ENCODE results near the gene ZFAND2B. TPM values are rescaled to one million over a fixed set of nuclear protein-coding genes. Genes with fewer than 3 reads are reported as not detected.
"Not testable (repeated sequence)": the region's sequence is repeated elsewhere in the genome, so short reads cannot be mapped to it uniquely, and the experiment has no call there.

Gene ZFAND2B
- polyA plus RNA-seq, 1 experiment: 24.5 TPM

- CTCF ChIA-PET; H3K27ac ChIP-seq (ENCODE audit: low read depth, low read length); DNase-seq (ENCODE audit: low read depth, low spot score); H3K9me3 ChIP-seq (ENCODE audit: control insufficient read depth, insufficient read depth, low read length); H3K4me3 ChIP-seq (ENCODE audit: low read depth, low read length); H3K27me3 ChIP-seq (ENCODE audit: control insufficient read depth, insufficient read depth, low read length): not testable (repeated sequence)
- POLR2A ChIA-PET: interaction anchor here (0.6 kb wide), 1 partner anchor 430 kb away, joined by 3 read pairs; no protein-coding TSS in a partner anchor
Observed at GRCh38 chr2:219201331-219201730, 5.3 kb upstream of the ZFAND2B start.

- POLR2A ChIA-PET: interaction anchor here (0.7 kb wide), 1 partner anchor 178 kb away, joined by 3 read pairs; no protein-coding TSS in a partner anchor
- H3K9me3 ChIP-seq (ENCODE audit: control insufficient read depth, insufficient read depth, low read length): peaks cover 3% of the 10 kb centered on the region
- H3K27ac ChIP-seq (ENCODE audit: low read depth, low read length): no peak overlapping the region
- TF ChIP-seq CTCF (IDR thresholded peaks at IDR 0.05; ENCODE audit: low read depth, low read length): no peak
- CTCF ChIA-PET: no interaction called here
- DNase-seq (ENCODE audit: low read depth, low spot score): no peak
- H3K4me3 ChIP-seq (ENCODE audit: low read depth, low read length): no peak overlapping the region
- no peaks in the 10 kb centered on the region for H3K27me3 ChIP-seq (ENCODE audit: control insufficient read depth, insufficient read depth, low read length)
Observed at GRCh38 chr2:219204425-219205164, 2.0 kb upstream of the ZFAND2B start.

GRCh38 chr2:219205165-219205538 lies 1.4 kb upstream of the ZFAND2B start:
- no peak for DNase-seq (ENCODE audit: low read depth, low spot score)
- H3K9me3 ChIP-seq (ENCODE audit: control insufficient read depth, insufficient read depth, low read length): peaks cover 3% of the 10 kb centered on the region
- H3K4me3 ChIP-seq (ENCODE audit: low read depth, low read length): no peak overlapping the region
- CTCF ChIA-PET: interaction anchor here (1.4 kb wide), 1 partner anchor 90 kb away, joined by 3 read pairs; no protein-coding TSS in a partner anchor
- no peak for TF ChIP-seq CTCF (IDR thresholded peaks at IDR 0.05; ENCODE audit: low read depth, low read length)
- POLR2A ChIA-PET: interaction anchor here (0.7 kb wide), 1 partner anchor 179 kb away, joined by 3 read pairs; no protein-coding TSS in a partner anchor
- no peaks in the 10 kb centered on the region for H3K27me3 ChIP-seq (ENCODE audit: control insufficient read depth, insufficient read depth, low read length)
- H3K27ac ChIP-seq (ENCODE audit: low read depth, low read length): no peak overlapping the region

- no peak for DNase-seq (ENCODE audit: low read depth, low spot score)
- POLR2A ChIA-PET: interaction anchor here (1.0 to 3.6 kb wide), 7 partner anchors 12 to 43 kb away, joined by 3 to 37 read pairs (median 4); partner anchors contain the start of genes ABCB6, CNPPD1, GLB1L and STK16
- Histone ChIP-seq H3K27ac (ENCODE audit: low read depth, low read length) (peak overlapping the region; percentile 52), H3K4me3 (ENCODE audit: low read depth, low read length) (peak overlapping the region; percentile 80), H3K9me3 (ENCODE audit: control insufficient read depth, insufficient read depth, low read length) (peaks cover 3% of the 10 kb centered on the region), H3K27me3 (ENCODE audit: control insufficient read depth, insufficient read depth, low read length) (no peaks in the 10 kb centered on the region)
- CTCF ChIA-PET: interaction anchor here (0.6 to 1.9 kb wide), 7 partner anchors 30 to 307 kb away, joined by 3 to 5 read pairs (median 3); partner anchors contain the start of gene CNPPD1
- TF ChIP-seq CTCF (IDR thresholded peaks at IDR 0.05; ENCODE audit: low read depth, low read length): no peak
Observed at GRCh38 chr2:219205981-219206327, 628 bp upstream of the ZFAND2B start.

- H3K9me3 ChIP-seq (ENCODE audit: control insufficient read depth, insufficient read depth, low read length): no peaks in the 10 kb centered on the region; the same call in none of the 2 replicates
- no peak for TF ChIP-seq CTCF (IDR thresholded peaks at IDR 0.05; ENCODE audit: low read depth, low read length)
- ChIA-PET POLR2A (interaction anchor here (0.5 to 3.6 kb wide), 11 partner anchors 8 to 181 kb away, joined by 3 to 37 read pairs (median 3); partner anchors contain the start of genes ABCB6, ANKZF1, ATG9A and CNPPD1), CTCF (interaction anchor here (1.8 to 2.6 kb wide), 3 partner anchors 48 to 88 kb away, joined by 5 to 9 read pairs (median 6); partner anchors contain the start of gene NHEJ1)
- peak overlapping the region; percentile 78 for H3K27ac ChIP-seq (ENCODE audit: low read depth, low read length)
- no peaks in the 10 kb centered on the region for H3K27me3 ChIP-seq (ENCODE audit: control insufficient read depth, insufficient read depth, low read length)
- H3K4me3 ChIP-seq (ENCODE audit: low read depth, low read length): peak overlapping the region; percentile 83
- no peak for DNase-seq (ENCODE audit: low read depth, low spot score)
Observed at GRCh38 chr2:219207134-219207883, 727 bp downstream of the ZFAND2B start.
